GM12878 (cell line): ENCODE results near the gene CDC25C. TPM values are rescaled to one million over a fixed set of nuclear protein-coding genes. Genes with fewer than 3 reads are reported as not detected.

ENCODE experiments used
- ATF7 ChIP-seq: fragments of 450-650 bp; IDR thresholded peaks from 2 replicates; pipeline ENCODE4 v1.6.1; 2016; ENCODE audit warnings: low read depth, mild to moderate bottlenecking
- BRCA1 ChIP-seq: IDR thresholded peaks from 2 replicates; pipeline ENCODE4 v1.6.1; 2011; ENCODE audit warnings: low read depth, low read length, improper control_type of control experiment
- E2F4 ChIP-seq: IDR thresholded peaks from 2 replicates; pipeline ENCODE4 v1.6.1; 2012; ENCODE audit warnings: low read depth, low read length, improper control_type of control experiment
- EGR1 ChIP-seq, 2 experiments: IDR thresholded peaks; 1 replicate in 1 of 2; 2 replicates in 1 of 2; pipeline ENCODE4 v1.6.1; 2011 to 2012; ENCODE audit warnings: low read depth in 2 of 2, low read length in 2 of 2, borderline replicate concordance in 1 of 2, mild to moderate bottlenecking in 1 of 2, moderate library complexity in 1 of 2
- FOXM1 ChIP-seq: IDR thresholded peaks from 2 replicates; pipeline ENCODE4 v1.6.1; 2012; ENCODE audit warnings: low read depth, mild to moderate bottlenecking, inconsistent platforms, low read length, moderate library complexity
- HSF1 ChIP-seq: fragments of 150-350 bp; IDR thresholded peaks from 2 replicates; pipeline ENCODE4 v1.6.1; 2014; ENCODE audit warnings: mild to moderate bottlenecking, low read depth, low read length
- IKZF2 ChIP-seq, 2 experiments: fragments of 450-650 bp; IDR thresholded peaks; 2 replicates each; pipeline ENCODE4 v1.6.1; 2017; ENCODE audit warnings: mild to moderate bottlenecking in 2 of 2, moderate library complexity in 2 of 2
- MXI1 ChIP-seq: fragments of 150-350 bp; IDR thresholded peaks from 2 replicates; pipeline ENCODE4 v1.6.1; 2011; ENCODE audit warnings: low read depth, mild to moderate bottlenecking, inconsistent platforms, low read length, improper control_type of control experiment
- NR2F1 ChIP-seq: fragments of 450-650 bp; conservative IDR thresholded peaks from 2 replicates; pipeline ENCODE4 v1.6.1; 2017; ENCODE audit warnings: mild to moderate bottlenecking
- PAX5 ChIP-seq: IDR thresholded peaks from 2 replicates; pipeline ENCODE4 v1.6.1; 2011; ENCODE audit warnings: low read depth, low read length, borderline replicate concordance
- PAX8 ChIP-seq: fragments of 450-650 bp; IDR thresholded peaks from 2 replicates; pipeline ENCODE4 v1.6.1; 2017; ENCODE audit warnings: mild to moderate bottlenecking, moderate library complexity
- RB1 ChIP-seq: fragments of 450-650 bp; formaldehyde crosslinking; IDR thresholded peaks from 2 replicates; pipeline ENCODE4 v1.6.1; 2017; ENCODE audit warnings: mild to moderate bottlenecking, borderline replicate concordance
- REST ChIP-seq: IDR thresholded peaks from 2 replicates; pipeline ENCODE4 v1.6.1; 2012; ENCODE audit warnings: mild to moderate bottlenecking, low read depth, low read length
- RUNX3 ChIP-seq: IDR thresholded peaks from 2 replicates; pipeline ENCODE4 v1.6.1; 2012; ENCODE audit warnings: low read length, inconsistent platforms
- SIN3A ChIP-seq: IDR thresholded peaks from 2 replicates; pipeline ENCODE4 v1.6.1; 2012; ENCODE audit warnings: low read depth, low read length, improper control_type of control experiment
- SKIL ChIP-seq: fragments of 450-650 bp; IDR thresholded peaks from 2 replicates; pipeline ENCODE4 v1.6.1; 2017; ENCODE audit warnings: mild to moderate bottlenecking, low read depth, inconsistent platforms; ENCODE audit not compliant: poor library complexity, severe bottlenecking
- SRF ChIP-seq, 2 experiments: IDR thresholded peaks; 2 replicates each; pipeline ENCODE4 v1.6.1; 2011; ENCODE audit warnings: low read depth in 2 of 2, low read length in 2 of 2, mild to moderate bottlenecking in 1 of 2, moderate library complexity in 1 of 2
- SUZ12 ChIP-seq: fragments of 200-600 bp; sonication (generic); IDR thresholded peaks from one replicate; pipeline ENCODE4 v1.6.1; 2018; ENCODE audit warnings: antibody characterized with exemption, mild to moderate bottlenecking; ENCODE audit not compliant: unreplicated experiment
- ZNF274 ChIP-seq: IDR thresholded peaks from one replicate; pipeline ENCODE4 v1.8.0; 2011; ENCODE audit not compliant: insufficient read length, insufficient read depth
- polyA plus RNA-seq, 11 experiments: library from polyadenylated mRNA; depleted of rRNA in 4 of 11; unstranded in 6 of 11; stranded (reverse) in 5 of 11; fragments of >200 nt; fragmentation: Nextera tagmentation in 4 of 11; fragmentation: Illumina TruSeq in 1 of 11; extraction: Ambion mirVana in 4 of 11; extraction: Trizol in 1 of 11; gene quantifications; 1 replicate in 1 of 11; 2 replicates in 10 of 11; pipeline versions ENCODE4 v1.2.1 to v1.2.3, GENCODE V29; 2011 to 2016; ENCODE audit warnings: inconsistent platforms in 2 of 11, missing spikeins in 2 of 11, low read depth in 1 of 11
- total RNA-seq, 4 experiments: library from RNA; depleted of rRNA in 3 of 4; stranded (reverse); fragments of >200 nt in 3 of 4; fragmentation: Illumina TruSeq in 1 of 4; extraction: Trizol in 1 of 4; gene quantifications; 2 replicates each; pipeline versions ENCODE4 v1.2.1 to v1.2.3, GENCODE V29; 2013 to 2021

CDC25C gene
- total and polyA plus RNA-seq, 10 of the 15 experiments (the other 5 are each of a cell fraction or from before 2014, with no cell fraction given) = 9.2 to 30.7 (median 14.9) TPM

GRCh38 chr5:138331449-138332368 lies at the start of gene CDC25C (continued):
- TF ChIP-seq ZNF274 = no peak
- no peak for TF ChIP-seq SKIL
- peak; percentile 73; the same call in 1 of the 2 replicates for TF ChIP-seq PAX5
- no peak for TF ChIP-seq IKZF2 (IDR thresholded peaks at IDR 0.05)
- TF ChIP-seq PAX8 = no peak
- TF ChIP-seq E2F4 = peak; percentile 98
- TF ChIP-seq RB1 = no peak
- peak; percentile 89 for TF ChIP-seq MXI1
- TF ChIP-seq SRF (IDR thresholded peaks at IDR 0.05; ENCODE audit: low read depth in 2 of 2, low read length in 2 of 2) = peak; percentile 58 to 69; a peak in 2 of 4 replicates
- peak; percentile 17; the same call in 1 of the 2 replicates for TF ChIP-seq ATF7
- peak; percentile 82 for TF ChIP-seq FOXM1
- no peak for TF ChIP-seq RUNX3
- no peak for TF ChIP-seq EGR1 (IDR thresholded peaks at IDR 0.05; ENCODE audit: borderline replicate concordance in 1 of 2, low read depth in 2 of 2, low read length in 2 of 2)
- TF ChIP-seq SIN3A = peak; percentile 100
- TF ChIP-seq BRCA1 = no peak
- TF ChIP-seq HSF1 = no peak
- no peak for TF ChIP-seq REST
- TF ChIP-seq SUZ12 = no peak
- TF ChIP-seq NR2F1 = no peak
